ENCODE results near the gene PPP1CC. TPM values are rescaled to one million over a fixed set of nuclear protein-coding genes. Genes with fewer than 3 reads are reported as not detected.

The PPP1CC gene
- total RNA-seq, 2 experiments from 2014 or later, result 146 to 264 TPM

- Histone ChIP-seq H3K4me3 (ENCODE audit: low read depth, low read length, poor library complexity, severe bottlenecking) (no peak overlapping the region), H3K4me1 (ENCODE audit: insufficient read depth, low read length, poor library complexity, severe bottlenecking) (no peaks in the 10 kb centered on the region), H3K4me2 (ENCODE audit: low read length) (no peak overlapping the region), H3K36me3 (ENCODE audit: insufficient read depth, low read length) (no peaks in the 10 kb centered on the region), H4K20me1 (ENCODE audit: insufficient read depth, low read length) (no peaks in the 10 kb centered on the region), H2AFZ (ENCODE audit: low read length) (no peak overlapping the region), H3K27ac (ENCODE audit: low read depth, low read length, poor library complexity, severe bottlenecking) (no peak overlapping the region), H3K9me2 (ENCODE audit: insufficient read depth, low read length) (no peaks in the 10 kb centered on the region), H3K79me2 (ENCODE audit: insufficient read depth, low read depth, low read length) (no peaks in the 10 kb centered on the region), H3K9me3 (ENCODE audit: low read length) (no peaks in the 10 kb centered on the region)
- DNase-seq (ENCODE audit: low spot score), result no peak
- intact Hi-C loops (cut with micrococcal nuclease; ENCODE audit: unreplicated experiment), result no loop called here
- TF ChIP-seq CTCF (conservative IDR thresholded peaks at IDR 0.05; ENCODE audit: low read length) (no peak), EZH2phosphoT487 (IDR thresholded peaks at IDR 0.05; ENCODE audit: borderline replicate concordance, low read depth, low read length) (no peak)
- no TSS peak for BruUV-seq (replicated peaks)
- ChIA-PET CTCF (ENCODE audit: unreplicated experiment) (no interaction called here), POLR2A (interaction anchor here (1.6 kb wide), 1 partner anchor 8 kb away, joined by 6 read pairs; no protein-coding TSS in a partner anchor)
Observed at GRCh38 chr12:110754101-110754793, 11.6 kb upstream of the PPP1CC start.

GRCh38 chr12:110750784-110751461 is 8.2 kb upstream of the PPP1CC start:
- H3K9me3 ChIP-seq (ENCODE audit: low read length), result no peaks in the 10 kb centered on the region
- no peak for DNase-seq (ENCODE audit: low spot score)
- H3K4me3 ChIP-seq (ENCODE audit: low read depth, low read length, poor library complexity, severe bottlenecking), result no peak overlapping the region
- H3K9me2 ChIP-seq (ENCODE audit: insufficient read depth, low read length), result no peaks in the 10 kb centered on the region
- ChIA-PET POLR2A (interaction anchor here (1.2 kb wide), 1 partner anchor 22 kb away, joined by 8 read pairs; no protein-coding TSS in a partner anchor), CTCF (ENCODE audit: unreplicated experiment) (no interaction called here)
- TF ChIP-seq CTCF (conservative IDR thresholded peaks at IDR 0.05; ENCODE audit: low read length) (no peak), EZH2phosphoT487 (IDR thresholded peaks at IDR 0.05; ENCODE audit: borderline replicate concordance, low read depth, low read length) (no peak)
- no peaks in the 10 kb centered on the region for H3K36me3 ChIP-seq (ENCODE audit: insufficient read depth, low read length)
- no peak overlapping the region for H3K4me2 ChIP-seq (ENCODE audit: low read length)
- H3K4me1 ChIP-seq (ENCODE audit: insufficient read depth, low read length, poor library complexity, severe bottlenecking), result no peaks in the 10 kb centered on the region
- no peaks in the 10 kb centered on the region for H4K20me1 ChIP-seq (ENCODE audit: insufficient read depth, low read length)
- H3K79me2 ChIP-seq (ENCODE audit: insufficient read depth, low read depth, low read length), result no peaks in the 10 kb centered on the region
- no peak overlapping the region for H2AFZ ChIP-seq (ENCODE audit: low read length)
- intact Hi-C loops (cut with micrococcal nuclease; ENCODE audit: unreplicated experiment), result no loop called here
- BruUV-seq (replicated peaks), result no TSS peak
- no peak overlapping the region for H3K27ac ChIP-seq (ENCODE audit: low read depth, low read length, poor library complexity, severe bottlenecking)

GRCh38 chr12:110746550-110746949 is 3.9 kb upstream of the PPP1CC start:
- Histone ChIP-seq H3K4me1 (ENCODE audit: insufficient read depth, low read length, poor library complexity, severe bottlenecking) (peaks cover 18% of the 10 kb centered on the region), H2AFZ (ENCODE audit: low read length) (no peak overlapping the region), H3K4me2 (ENCODE audit: low read length) (no peak overlapping the region), H3K4me3 (ENCODE audit: low read depth, low read length, poor library complexity, severe bottlenecking) (no peak overlapping the region), H3K79me2 (ENCODE audit: insufficient read depth, low read depth, low read length) (peaks cover 20% of the 10 kb centered on the region), H3K9me2 (ENCODE audit: insufficient read depth, low read length) (no peaks in the 10 kb centered on the region), H4K20me1 (ENCODE audit: insufficient read depth, low read length) (peaks cover 3% of the 10 kb centered on the region; the same call in 1 of the 2 replicates), H3K36me3 (ENCODE audit: insufficient read depth, low read length) (peaks cover 4% of the 10 kb centered on the region), H3K27ac (ENCODE audit: low read depth, low read length, poor library complexity, severe bottlenecking) (no peak overlapping the region), H3K9me3 (ENCODE audit: low read length) (no peaks in the 10 kb centered on the region)
- ChIA-PET POLR2A (no interaction called here), CTCF (ENCODE audit: unreplicated experiment) (no interaction called here)
- intact Hi-C loops (cut with micrococcal nuclease; ENCODE audit: unreplicated experiment), result no loop called here
- no peak for TF ChIP-seq EZH2phosphoT487 (IDR thresholded peaks at IDR 0.05; ENCODE audit: borderline replicate concordance, low read depth, low read length)
- no peak for TF ChIP-seq CTCF (conservative IDR thresholded peaks at IDR 0.05; ENCODE audit: low read length)
- DNase-seq (ENCODE audit: low spot score), result no peak
- no TSS peak for BruUV-seq (replicated peaks)

Data from OCI-LY7 (cell line).